ENCODE data around the gene TWIST2. TPM values are rescaled to one million over a fixed set of nuclear protein-coding genes. Genes with fewer than 3 reads are reported as not detected.

The TWIST2 gene
- total RNA-seq, 2 donors from 2014 or later: not detected

- no peak for ATAC-seq (replicated peaks)
- H3K4me1 Mint-ChIP-seq: no peaks in the 10 kb centered on the region
- H3K27ac Mint-ChIP-seq: no peak overlapping the region
- H3K9me3 Mint-ChIP-seq: no peaks in the 10 kb centered on the region
- H3K36me3 Mint-ChIP-seq (ENCODE audit: low read depth): no peaks in the 10 kb centered on the region
- H3K27me3 Mint-ChIP-seq: peaks cover 9% of the 10 kb centered on the region
- H3K4me3 Mint-ChIP-seq: no peak overlapping the region
Measured at GRCh38 chr2:238903141-238903540, 55.3 kb downstream of the TWIST2 start.

- no peak overlapping the region for H3K27ac Mint-ChIP-seq
- no peak for ATAC-seq (replicated peaks)
Measured at GRCh38 chr2:238904177-238904576, 56.3 kb downstream of the TWIST2 start.

DNA sequence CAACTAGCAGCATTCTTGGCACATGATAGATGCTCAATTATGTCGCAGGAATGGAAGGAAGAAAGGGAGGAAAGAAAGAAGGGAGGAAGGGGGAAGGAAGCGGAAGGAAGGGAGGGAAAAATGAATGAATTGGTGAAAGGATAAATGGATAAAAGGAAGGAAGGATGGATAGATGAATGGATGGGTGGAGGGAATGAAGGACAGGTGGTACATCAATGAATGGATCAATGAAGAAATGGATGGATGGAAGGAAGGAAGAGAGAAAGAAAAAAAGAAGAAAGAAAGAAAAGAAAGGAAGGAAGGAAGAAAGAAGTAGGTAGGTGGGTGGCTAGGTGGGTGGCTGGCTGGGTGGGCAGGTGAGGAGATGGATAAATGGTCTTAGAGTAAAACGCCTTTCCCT lies 56.8 kb downstream of the TWIST2 start:
- Mint-ChIP-seq H3K27me3 (peaks cover 6% of the 10 kb centered on the region), H3K4me3 (no peak overlapping the region), H3K9me3 (no peaks in the 10 kb centered on the region), H3K36me3 (ENCODE audit: low read depth) (no peaks in the 10 kb centered on the region), H3K4me1 (no peaks in the 10 kb centered on the region), H3K27ac (no peak overlapping the region)
- no peak for ATAC-seq (replicated peaks)

More at GRCh38 chr2:238904177-238904576, 56.3 kb downstream of the TWIST2 start:
- Mint-ChIP-seq H3K36me3 (ENCODE audit: low read depth) (no peaks in the 10 kb centered on the region), H3K9me3 (no peaks in the 10 kb centered on the region), H3K4me3 (no peak overlapping the region), H3K4me1 (no peaks in the 10 kb centered on the region), H3K27me3 (peaks cover 7% of the 10 kb centered on the region)

- ATAC-seq (replicated peaks): no peak
- H3K36me3 Mint-ChIP-seq (ENCODE audit: low read depth): no peaks in the 10 kb centered on the region
- no peak overlapping the region for H3K27ac Mint-ChIP-seq
- no peaks in the 10 kb centered on the region for H3K4me1 Mint-ChIP-seq
- H3K9me3 Mint-ChIP-seq: no peaks in the 10 kb centered on the region
- H3K27me3 Mint-ChIP-seq: peaks cover 6% of the 10 kb centered on the region
- no peak overlapping the region for H3K4me3 Mint-ChIP-seq
Measured at GRCh38 chr2:238905224-238905623, 57.3 kb downstream of the TWIST2 start.

DNA sequence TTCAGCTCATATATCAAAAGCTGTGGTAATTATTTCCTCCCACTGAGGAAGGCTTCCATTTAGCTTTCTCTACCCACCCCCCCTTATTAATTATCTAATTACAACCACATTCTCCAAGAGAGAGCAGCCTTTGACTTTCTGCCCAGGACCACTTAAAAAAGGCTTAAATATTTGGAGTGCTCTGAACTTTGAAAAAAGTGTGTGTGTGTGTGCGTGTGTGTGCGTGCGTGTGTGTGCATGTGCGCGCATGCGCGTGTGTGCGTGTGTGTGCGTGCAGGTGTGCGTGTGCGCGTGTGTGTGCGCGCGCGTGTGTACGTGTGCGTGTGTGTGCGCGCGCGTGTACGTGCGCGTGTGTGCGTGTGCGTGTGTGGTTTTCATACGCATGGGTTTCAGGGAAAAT lies 57.8 kb downstream of the TWIST2 start:
- Mint-ChIP-seq H3K27me3 (peaks cover 6% of the 10 kb centered on the region), H3K4me1 (no peaks in the 10 kb centered on the region), H3K36me3 (ENCODE audit: low read depth) (no peaks in the 10 kb centered on the region), H3K4me3 (no peak overlapping the region), H3K27ac (no peak overlapping the region), H3K9me3 (no peaks in the 10 kb centered on the region)
- no peak for ATAC-seq (replicated peaks)

GRCh38 chr2:238906254-238906935 lies 58.5 kb downstream of the TWIST2 start:
- Mint-ChIP-seq H3K4me1 (no peaks in the 10 kb centered on the region), H3K9me3 (no peaks in the 10 kb centered on the region), H3K4me3 (no peak overlapping the region), H3K27me3 (peaks cover 4% of the 10 kb centered on the region), H3K36me3 (ENCODE audit: low read depth) (no peaks in the 10 kb centered on the region), H3K27ac (no peak overlapping the region)
- no peak for ATAC-seq (replicated peaks)

DNA sequence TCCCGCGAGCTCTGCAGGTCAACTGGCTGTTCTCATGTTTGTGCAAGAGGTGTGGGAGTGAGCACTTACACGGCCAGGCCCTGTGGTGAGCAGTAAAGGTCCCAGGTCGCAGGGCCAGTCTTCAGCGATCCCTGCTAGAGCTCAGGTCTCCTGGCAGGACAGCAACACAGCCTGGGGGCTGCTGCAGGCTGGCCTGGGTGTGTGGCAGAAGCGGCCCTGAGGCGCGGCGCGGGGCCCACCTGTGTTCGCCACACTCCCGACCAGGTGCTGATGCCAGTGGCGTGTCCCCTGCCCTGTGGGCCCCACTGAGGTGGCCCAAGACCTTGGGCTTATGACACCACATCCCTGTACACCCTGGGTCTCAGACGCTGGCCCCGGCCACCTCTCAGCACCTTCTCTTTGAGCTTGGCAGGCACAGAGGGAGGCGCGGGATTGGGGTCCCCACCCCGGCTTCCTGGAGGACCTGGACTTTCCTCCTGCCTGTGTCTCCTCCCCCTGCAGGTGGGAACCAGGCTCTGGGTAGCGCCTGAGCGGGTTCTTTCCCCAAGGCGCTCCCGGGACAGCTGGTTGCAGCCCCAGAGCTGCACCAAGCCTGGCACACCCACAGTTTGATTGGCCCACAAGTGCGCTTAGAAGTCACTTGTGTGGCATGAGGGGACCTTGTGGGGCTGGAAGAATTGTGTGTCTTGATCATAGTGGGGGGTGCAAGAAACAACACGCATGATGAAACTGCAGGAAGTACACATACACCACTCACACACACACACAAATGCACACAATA lies 59.2 kb downstream of the TWIST2 start:
- ATAC-seq (replicated peaks): no peak
- Mint-ChIP-seq H3K27ac (no peak overlapping the region), H3K27me3 (peaks cover 3% of the 10 kb centered on the region), H3K36me3 (ENCODE audit: low read depth) (no peaks in the 10 kb centered on the region), H3K4me1 (no peaks in the 10 kb centered on the region), H3K9me3 (no peaks in the 10 kb centered on the region), H3K4me3 (no peak overlapping the region)

DNA sequence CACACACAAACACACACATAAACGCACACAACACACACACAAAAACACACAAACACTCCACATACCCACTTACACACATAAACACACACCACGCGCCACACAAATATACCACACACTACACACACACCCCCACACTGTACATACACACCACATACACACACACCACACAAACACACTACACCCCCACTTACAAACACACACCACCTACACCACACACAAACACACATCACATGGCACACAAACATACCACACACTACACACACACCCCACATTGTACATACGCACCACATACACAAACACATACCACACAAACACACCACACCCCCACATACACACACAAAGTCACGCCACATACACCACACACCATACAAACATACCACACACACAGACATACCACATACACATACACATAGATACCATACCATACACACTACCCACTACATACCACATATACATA lies 59.9 kb downstream of the TWIST2 start:
- Mint-ChIP-seq H3K9me3 (no peaks in the 10 kb centered on the region), H3K27ac (no peak overlapping the region), H3K27me3 (peaks cover 3% of the 10 kb centered on the region), H3K36me3 (ENCODE audit: low read depth) (no peaks in the 10 kb centered on the region), H3K4me1 (no peaks in the 10 kb centered on the region), H3K4me3 (no peak overlapping the region)
- ATAC-seq (replicated peaks): no peak

DNA sequence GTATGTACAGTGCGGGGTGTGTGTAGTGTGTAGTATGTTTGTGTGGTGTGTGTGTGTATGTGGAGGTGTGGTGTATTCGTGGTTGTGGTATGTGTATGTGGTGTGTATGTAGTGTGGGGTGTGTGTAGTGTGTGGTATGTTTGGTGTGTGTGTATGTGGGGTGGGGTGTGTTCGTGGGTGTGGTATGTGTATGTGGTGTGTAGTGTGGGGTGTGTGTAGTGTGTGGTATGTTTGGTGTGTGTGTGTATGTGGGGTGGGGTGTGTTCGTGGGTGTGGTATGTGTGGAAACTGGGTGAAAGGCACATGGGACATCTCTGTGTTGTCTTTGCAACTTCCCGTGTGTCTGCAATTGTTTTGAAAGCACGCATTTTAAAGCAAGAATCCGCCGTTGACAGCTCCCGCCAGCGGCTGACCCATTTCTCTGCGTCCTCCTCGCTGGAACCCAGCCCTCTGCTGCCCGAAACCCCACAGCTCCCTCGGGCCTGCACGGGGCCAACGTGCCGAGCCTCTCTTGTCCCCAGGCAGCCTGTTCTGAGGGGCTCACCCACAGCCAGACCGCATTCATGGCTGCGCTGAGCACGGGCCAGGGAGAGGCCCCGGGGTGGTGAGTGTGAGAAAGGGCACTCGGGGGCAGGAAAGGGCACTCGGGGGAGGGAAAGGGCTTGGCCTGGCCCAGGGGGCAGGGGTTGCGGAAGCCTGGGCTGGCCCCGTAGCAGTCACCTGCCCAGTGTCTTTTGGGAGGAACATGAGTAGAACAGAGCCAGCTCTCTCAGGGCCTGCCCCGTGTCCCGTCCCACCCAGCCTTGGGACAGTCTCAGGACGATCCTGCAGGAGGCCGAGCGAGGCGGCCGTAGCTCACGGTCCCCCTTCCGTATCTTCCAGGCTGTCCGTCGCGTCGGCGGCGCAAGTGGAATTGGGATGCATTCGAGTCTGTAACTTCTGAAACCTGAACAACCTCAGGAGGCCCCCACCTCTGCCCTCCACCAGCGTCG lies 61.4 kb downstream of the TWIST2 start:
- H3K27ac Mint-ChIP-seq: no peak overlapping the region
- H3K36me3 Mint-ChIP-seq (ENCODE audit: low read depth): no peaks in the 10 kb centered on the region
- no peaks in the 10 kb centered on the region for H3K4me1 Mint-ChIP-seq
- ATAC-seq (replicated peaks): no peak
- no peak overlapping the region for H3K4me3 Mint-ChIP-seq
- H3K9me3 Mint-ChIP-seq: no peaks in the 10 kb centered on the region
- H3K27me3 Mint-ChIP-seq: peaks cover 3% of the 10 kb centered on the region

DNA sequence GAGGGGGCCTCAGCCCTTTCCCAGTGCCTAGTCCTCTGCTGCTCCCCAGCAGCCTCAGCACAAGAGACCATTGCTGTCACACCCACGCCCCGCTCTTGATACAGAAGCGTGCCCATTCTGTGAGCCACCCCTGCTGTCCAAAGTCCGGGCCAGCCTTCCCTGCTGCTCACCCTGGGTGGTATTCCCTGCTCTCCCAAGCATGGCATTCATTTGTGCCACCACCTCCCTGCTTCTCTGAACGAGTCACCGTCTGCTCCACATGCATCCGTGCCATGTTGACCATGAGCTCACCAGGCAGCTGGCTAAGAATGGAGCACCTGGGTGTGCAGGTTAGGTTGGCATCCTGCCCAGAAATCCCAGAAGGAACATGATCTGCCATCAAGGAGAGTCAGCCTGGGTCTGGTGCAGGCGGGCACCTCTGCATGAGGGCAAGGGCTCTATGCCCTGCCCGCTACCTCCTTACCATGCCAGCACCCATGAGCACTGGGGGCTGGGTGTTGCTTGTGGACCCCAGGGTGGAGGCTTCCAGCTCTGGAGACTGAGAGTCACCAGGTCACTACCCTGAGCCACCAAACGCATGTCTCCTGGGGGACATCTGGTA lies 63.0 kb downstream of the TWIST2 start:
- Mint-ChIP-seq H3K36me3 (ENCODE audit: low read depth) (no peaks in the 10 kb centered on the region), H3K4me1 (no peaks in the 10 kb centered on the region), H3K4me3 (no peak overlapping the region), H3K9me3 (no peaks in the 10 kb centered on the region), H3K27me3 (peaks cover 7% of the 10 kb centered on the region), H3K27ac (no peak overlapping the region)
- no peak for ATAC-seq (replicated peaks)

DNA sequence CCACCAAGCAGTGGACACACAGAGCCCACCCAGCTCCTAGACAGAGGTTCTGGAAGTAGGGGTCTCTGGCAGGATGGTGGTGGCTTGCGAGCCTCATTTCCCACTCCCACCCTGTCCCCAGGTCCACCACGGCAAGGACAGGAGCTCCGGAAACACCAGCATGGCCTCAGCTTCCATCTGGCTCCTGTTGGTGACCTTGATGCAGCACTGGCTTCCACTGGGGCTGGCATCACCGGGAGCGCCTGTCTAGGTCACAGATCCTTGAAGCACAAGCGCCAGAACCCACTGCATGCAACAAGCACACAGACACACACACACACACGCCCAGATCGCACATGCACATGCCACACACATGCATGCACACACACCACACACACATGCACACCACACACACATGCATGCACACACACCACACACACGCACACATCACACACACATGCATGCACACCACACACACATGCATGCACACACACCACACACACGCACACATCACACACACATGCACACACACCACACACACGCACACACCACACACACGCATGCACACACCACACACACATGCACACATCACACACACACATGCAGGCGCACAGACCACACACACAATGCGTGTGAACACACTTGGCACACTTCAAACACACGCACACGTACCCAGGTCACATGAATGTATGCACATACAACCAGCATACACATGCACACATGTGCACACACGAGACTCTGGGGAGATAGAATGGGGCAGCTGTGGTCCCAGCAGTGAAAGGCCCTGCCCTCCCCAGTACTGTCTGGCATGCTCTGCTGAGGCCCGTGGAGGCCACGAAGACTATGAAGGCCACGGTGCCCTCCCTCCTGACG lies 63.7 kb downstream of the TWIST2 start:
- Mint-ChIP-seq H3K9me3 (no peaks in the 10 kb centered on the region), H3K4me1 (no peaks in the 10 kb centered on the region), H3K4me3 (no peak overlapping the region), H3K36me3 (ENCODE audit: low read depth) (no peaks in the 10 kb centered on the region), H3K27me3 (peaks cover 9% of the 10 kb centered on the region), H3K27ac (no peak overlapping the region)
- no peak for ATAC-seq (replicated peaks)

- H3K27ac Mint-ChIP-seq: no peak overlapping the region
- no peaks in the 10 kb centered on the region for H3K9me3 Mint-ChIP-seq
- peaks cover 9% of the 10 kb centered on the region for H3K27me3 Mint-ChIP-seq
- ATAC-seq (replicated peaks): no peak
- H3K36me3 Mint-ChIP-seq (ENCODE audit: low read depth): no peaks in the 10 kb centered on the region
- H3K4me3 Mint-ChIP-seq: no peak overlapping the region
- H3K4me1 Mint-ChIP-seq: no peaks in the 10 kb centered on the region
Measured at GRCh38 chr2:238912228-238912915, 64.5 kb downstream of the TWIST2 start.
